GM23338 (cell line): Measurements from ENCODE around the gene MARK2. TPM values are rescaled to one million over a fixed set of nuclear protein-coding genes. Genes with fewer than 3 reads are reported as not detected.

Experiments used
- ATAC-seq: fragments of 200-7000 bp; cut with Tn5 transposase; 3 replicates; pipeline ENCODE4 v1.9.1; 2020
- DNase-seq: peaks from one replicate; pipeline ENCODE4 v3.0.0-alpha.2; 2015; ENCODE audit warnings: low spot score
- H2AFZ ChIP-seq: fragments of 200-600 bp; sonication (generic); 2 replicates; pipeline ENCODE4 v1.8.0; 2016; ENCODE audit warnings: antibody characterized with exemption, mild to moderate bottlenecking, moderate library complexity
- H3F3A ChIP-seq: fragments of 200-600 bp; sonication (generic); replicated peaks from 2 replicates; pipeline ENCODE4 v1.8.0; 2017; ENCODE audit warnings: antibody characterized with exemption, mixed run types, low read depth
- H3K27ac ChIP-seq: fragments of 200-600 bp; sonication (generic); 2 replicates; pipeline ENCODE4 v1.6.1; 2016; ENCODE audit warnings: low read depth
- H3K27me3 ChIP-seq: fragments of 200-600 bp; sonication (generic); 2 replicates; pipeline ENCODE4 v1.8.0; 2016; ENCODE audit warnings: mild to moderate bottlenecking, mixed run types, moderate library complexity; ENCODE audit not compliant: insufficient read depth
- H3K36me3 ChIP-seq: fragments of 200-600 bp; sonication (generic); 2 replicates; pipeline ENCODE4 v1.8.0; 2016; ENCODE audit warnings: mild to moderate bottlenecking; ENCODE audit not compliant: insufficient read depth
- H3K4me1 ChIP-seq: fragments of 200-600 bp; sonication (generic); 2 replicates; pipeline ENCODE4 v1.8.0; 2016; ENCODE audit warnings: mild to moderate bottlenecking, moderate library complexity; ENCODE audit not compliant: insufficient read depth
- H3K4me2 ChIP-seq: fragments of 200-600 bp; sonication (generic); 2 replicates; pipeline ENCODE4 v1.7.1; 2017; ENCODE audit warnings: mixed run types
- H3K4me3 ChIP-seq: fragments of 200-600 bp; sonication (generic); 2 replicates; pipeline ENCODE4 v1.6.1; 2016; ENCODE audit warnings: mixed run types
- H3K79me2 ChIP-seq: fragments of 200-600 bp; sonication (generic); replicated peaks from 2 replicates; pipeline ENCODE4 v1.8.0; 2017; ENCODE audit warnings: mild to moderate bottlenecking; ENCODE audit not compliant: insufficient read depth
- H3K9me2 ChIP-seq: fragments of 200-600 bp; sonication (generic); 2 replicates; pipeline ENCODE4 v1.8.0; 2017; ENCODE audit not compliant: insufficient read depth
- H4K20me1 ChIP-seq: fragments of 200-600 bp; sonication (generic); replicated peaks from 2 replicates; pipeline ENCODE4 v1.8.0; 2017; ENCODE audit warnings: mild to moderate bottlenecking; ENCODE audit not compliant: insufficient read depth
- H3K27ac Mint-ChIP-seq: 2 replicates; pipeline ENCODE4 v1.8.0; 2020; ENCODE audit warnings: inconsistent platforms, mild to moderate bottlenecking, moderate library complexity, mixed read lengths
- H3K27me3 Mint-ChIP-seq: 3 replicates; pipeline ENCODE4 v1.8.0; 2022; ENCODE audit warnings: low read depth, mild to moderate bottlenecking, moderate library complexity, mixed read lengths, inconsistent platforms; ENCODE audit not compliant: insufficient read depth, poor library complexity
- H3K36me3 Mint-ChIP-seq: 3 replicates; pipeline ENCODE4 v1.8.0; 2021; ENCODE audit warnings: low read depth, mild to moderate bottlenecking, inconsistent platforms, moderate library complexity, mixed read lengths
- H3K4me1 Mint-ChIP-seq: 3 replicates; pipeline ENCODE4 v1.8.0; 2020; ENCODE audit warnings: mild to moderate bottlenecking, inconsistent platforms, mixed read lengths
- H3K4me3 Mint-ChIP-seq: 3 replicates; pipeline ENCODE4 v1.8.0; 2021; ENCODE audit warnings: moderate library complexity, mild to moderate bottlenecking, inconsistent platforms, mixed read lengths
- H3K9me3 Mint-ChIP-seq: 3 replicates; pipeline ENCODE4 v1.8.0; 2020; ENCODE audit warnings: moderate library complexity, mild to moderate bottlenecking, inconsistent platforms, mixed read lengths
- CTCF ChIP-seq, 2 experiments: fragments of 200-600 bp in 1 of 2; sonication (generic) in 1 of 2; conservative IDR thresholded peaks; 2 replicates each; pipeline versions ENCODE4 v1.5.1 to v1.6.1; 2016 to 2017; ENCODE audit warnings: antibody characterized with exemption in 2 of 2, low read depth in 2 of 2, mild to moderate bottlenecking in 2 of 2, moderate library complexity in 1 of 2
- EZH2phosphoT487 ChIP-seq: fragments of 200-600 bp; sonication (generic); IDR thresholded peaks from one replicate; pipeline ENCODE4 v1.8.1; 2018; ENCODE audit warnings: antibody characterized with exemption; ENCODE audit not compliant: unreplicated experiment
- REST ChIP-seq: IDR thresholded peaks from one replicate; pipeline ENCODE4 v1.6.1; 2018; ENCODE audit warnings: antibody characterized with exemption; ENCODE audit not compliant: unreplicated experiment
- ZNF114 ChIP-seq: fragments of 250-450 bp; sonication (Bioruptor Pico); IDR thresholded peaks from 2 replicates; pipeline ENCODE4 v1.5.0; 2020; ENCODE audit warnings: mild to moderate bottlenecking, moderate library complexity
- polyA plus RNA-seq: library from polyadenylated mRNA; unstranded; fragments of >200 nt; fragmentation: Nextera tagmentation; extraction: Ambion mirVana; gene quantifications from 2 replicates; pipeline ENCODE4 v1.2.1, GENCODE V29; 2016
- total RNA-seq: library from RNA; depleted of rRNA; stranded (reverse); fragments of >200 nt; shearing (Covaris generic); gene quantifications from 2 replicates; pipeline ENCODE4 v1.2.3, GENCODE V29; 2014

MARK2 gene
- total and polyA plus RNA-seq, 2 experiments from 2014 or later: 18.7 to 42.6 TPM

- Histone ChIP-seq H3K27ac (peak overlapping the region; percentile 60), H2AFZ (no peak overlapping the region), H3K36me3 (no peaks in the 10 kb centered on the region), H3K4me2 (peak overlapping the region; percentile 45; the same call in 1 of the 2 replicates), H3K4me3 (0 out of 2 replicates have a peak overlapping the region, but pooled peaks have one; percentile 25), H3K9me2 (no peaks in the 10 kb centered on the region), H3F3A (no peaks in the 10 kb centered on the region), H3K4me1 (peaks cover 61% of the 10 kb centered on the region), H3K79me2 (peaks cover 100% of the 10 kb centered on the region), H3K27me3 (no peaks in the 10 kb centered on the region), H4K20me1 (peaks cover 64% of the 10 kb centered on the region)
- Mint-ChIP-seq H3K27ac (peak overlapping the region; percentile 43; the same call in 1 of the 2 replicates), H3K36me3 (peaks cover 22% of the 10 kb centered on the region; the same call in 2 of the 3 replicates), H3K4me3 (no peak overlapping the region), H3K9me3 (no peaks in the 10 kb centered on the region), H3K4me1 (peaks cover 74% of the 10 kb centered on the region), H3K27me3 (peaks cover 6% of the 10 kb centered on the region)
- ATAC-seq: peak; percentile 5; the same call in 2 of the 3 replicates
- TF ChIP-seq ZNF114 (CRISPR knock-in tag): no peak
- no peak for DNase-seq
These were observed 6.4 kb downstream of the MARK2 start for GRCh38 chr11:63845303-63845702.

GRCh38 chr11:63845911-63846310 lies 7.0 kb downstream of the MARK2 start:
- no peak for TF ChIP-seq EZH2phosphoT487
- TF ChIP-seq CTCF (conservative IDR thresholded peaks at IDR 0.05; ENCODE audit: low read depth in 2 of 2): no peak
- TF ChIP-seq ZNF114 (CRISPR knock-in tag): no peak
- no peak for TF ChIP-seq REST
- H3K4me1 Mint-ChIP-seq: peaks cover 72% of the 10 kb centered on the region
- no peaks in the 10 kb centered on the region for H3F3A ChIP-seq
- H3K4me3 Mint-ChIP-seq: no peak overlapping the region
- H3K36me3 ChIP-seq: no peaks in the 10 kb centered on the region
- no peak overlapping the region for H2AFZ ChIP-seq
- no peak overlapping the region for H3K4me3 ChIP-seq
- H3K27ac ChIP-seq: 0 out of 2 replicates have a peak overlapping the region, but pooled peaks have one; percentile 63
- peaks cover 5% of the 10 kb centered on the region for H3K27me3 Mint-ChIP-seq
- no peaks in the 10 kb centered on the region for H3K27me3 ChIP-seq
- peaks cover 60% of the 10 kb centered on the region for H4K20me1 ChIP-seq
- peak overlapping the region; percentile 43; the same call in 1 of the 2 replicates for H3K27ac Mint-ChIP-seq
- H3K4me2 ChIP-seq: peak overlapping the region; percentile 45; the same call in 1 of the 2 replicates
- H3K79me2 ChIP-seq: peaks cover 100% of the 10 kb centered on the region
- H3K9me2 ChIP-seq: no peaks in the 10 kb centered on the region
- no peaks in the 10 kb centered on the region for H3K9me3 Mint-ChIP-seq
- H3K4me1 ChIP-seq: peaks cover 57% of the 10 kb centered on the region
- DNase-seq (no peak), ATAC-seq (no peak)
- H3K36me3 Mint-ChIP-seq: peaks cover 22% of the 10 kb centered on the region; the same call in 2 of the 3 replicates
